ENCODE measurements around the gene PAQR4.
A peak's percentile ranks its signal among the peaks of the same experiment; 100 is the strongest.
"Not testable (repeated sequence)": the region's sequence is repeated elsewhere in the genome, so short reads cannot be mapped to it uniquely, and the experiment has no call there.

Gene PAQR4

DNA sequence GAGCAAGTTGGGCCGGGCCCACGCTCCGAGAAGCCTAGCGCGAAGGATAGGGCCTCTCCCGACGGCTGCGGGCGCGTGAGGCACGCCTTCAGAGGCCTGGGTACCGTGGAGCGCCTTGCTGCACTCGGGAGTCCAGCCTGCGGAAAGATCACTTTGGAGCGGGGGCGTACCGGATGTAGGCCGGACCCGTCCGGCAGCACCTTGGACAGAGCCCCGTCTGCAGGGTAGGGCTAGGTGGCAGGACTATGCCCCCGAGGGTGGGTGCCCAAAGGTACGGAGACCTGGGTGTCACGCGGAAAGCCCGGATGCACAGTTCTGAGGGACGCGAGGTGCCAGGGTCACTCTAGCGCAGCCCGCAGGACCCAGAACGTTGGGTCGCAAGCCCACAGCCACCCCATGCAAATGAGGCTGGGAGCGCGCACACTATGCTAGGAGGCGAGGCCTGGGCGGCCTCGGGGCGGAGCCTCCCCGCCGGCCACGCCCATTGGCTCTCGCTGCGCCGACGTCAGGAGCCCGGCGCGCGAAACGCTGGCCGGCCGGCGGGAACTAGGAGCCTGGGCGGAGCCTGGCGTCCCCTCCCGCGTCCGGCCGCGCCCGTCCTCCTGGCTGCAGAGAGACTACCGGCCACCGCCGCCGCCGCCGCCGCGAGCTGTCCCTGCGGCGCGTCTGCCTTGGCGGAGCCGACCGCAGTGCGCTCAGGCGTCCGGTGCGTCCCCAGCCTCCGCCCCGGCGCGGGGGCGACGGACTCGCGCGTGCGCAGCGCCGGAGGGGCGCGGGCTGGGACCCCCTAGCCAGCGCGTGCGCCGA is at the start of gene PAQR4:
PAQR4 (plus strand) TSS at position 611 of the 807 bp plus-strand sequence. CDS start 327 bp downstream, outside the sequence.
- DNase-seq (ENCODE audit: low read depth): peak; percentile 76

DNA sequence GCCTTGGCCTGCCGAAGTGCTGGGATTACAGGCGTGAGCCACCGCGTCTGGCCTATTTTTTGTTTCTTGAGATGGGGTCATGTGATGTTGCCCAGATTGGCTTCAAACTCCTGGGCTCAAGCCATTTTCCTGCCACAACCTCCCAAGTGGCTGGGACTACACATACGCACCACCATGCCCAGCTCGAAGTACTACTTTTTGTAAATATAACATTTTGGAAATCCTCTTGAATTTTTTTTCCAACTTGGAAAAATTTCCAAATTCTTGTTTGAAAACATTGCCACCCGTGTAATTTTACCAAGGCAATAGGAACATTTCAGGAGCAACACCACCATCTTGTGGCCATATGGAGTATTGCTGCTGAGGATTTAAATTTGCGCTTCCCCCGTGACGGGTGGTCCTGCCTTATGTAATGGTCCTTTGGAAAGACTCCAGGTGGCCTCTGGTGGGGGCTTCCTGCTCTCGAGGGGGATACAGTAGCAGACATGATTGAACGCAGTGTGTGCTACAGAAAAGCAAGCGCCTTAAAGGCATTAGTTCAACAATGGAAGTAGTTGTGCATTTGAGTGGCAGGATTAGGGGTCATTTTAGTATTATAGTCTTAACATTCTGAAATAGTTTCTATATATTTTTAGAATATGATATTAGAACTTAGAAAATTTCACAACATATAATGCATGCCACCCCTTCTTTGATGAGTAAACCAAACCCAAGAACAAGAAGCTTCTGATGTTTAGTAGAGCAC is 49.5 kb upstream of the PAQR4 start:
- no peak for DNase-seq (ENCODE audit: low read depth)

DNA sequence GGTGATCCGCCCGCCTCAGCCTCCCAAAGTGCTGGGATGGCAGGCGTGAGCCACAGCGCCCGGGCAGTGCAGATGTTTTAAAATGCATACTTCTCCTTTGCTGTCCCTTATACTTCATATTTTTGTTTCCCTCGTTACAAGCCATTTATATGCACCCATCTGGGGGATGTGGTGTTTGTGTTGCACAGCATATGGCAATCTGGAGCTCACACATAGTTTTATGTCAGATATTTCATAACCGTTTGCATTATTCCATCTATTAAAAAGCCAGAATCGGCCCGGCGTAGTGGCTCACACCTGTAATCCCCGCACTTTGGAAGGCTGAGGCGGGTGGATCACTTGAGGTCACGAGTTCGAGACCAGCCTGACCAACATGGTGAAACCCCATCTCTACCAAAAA is 45.7 kb upstream of the PAQR4 start:
- DNase-seq (ENCODE audit: low read depth): no peak

DNA sequence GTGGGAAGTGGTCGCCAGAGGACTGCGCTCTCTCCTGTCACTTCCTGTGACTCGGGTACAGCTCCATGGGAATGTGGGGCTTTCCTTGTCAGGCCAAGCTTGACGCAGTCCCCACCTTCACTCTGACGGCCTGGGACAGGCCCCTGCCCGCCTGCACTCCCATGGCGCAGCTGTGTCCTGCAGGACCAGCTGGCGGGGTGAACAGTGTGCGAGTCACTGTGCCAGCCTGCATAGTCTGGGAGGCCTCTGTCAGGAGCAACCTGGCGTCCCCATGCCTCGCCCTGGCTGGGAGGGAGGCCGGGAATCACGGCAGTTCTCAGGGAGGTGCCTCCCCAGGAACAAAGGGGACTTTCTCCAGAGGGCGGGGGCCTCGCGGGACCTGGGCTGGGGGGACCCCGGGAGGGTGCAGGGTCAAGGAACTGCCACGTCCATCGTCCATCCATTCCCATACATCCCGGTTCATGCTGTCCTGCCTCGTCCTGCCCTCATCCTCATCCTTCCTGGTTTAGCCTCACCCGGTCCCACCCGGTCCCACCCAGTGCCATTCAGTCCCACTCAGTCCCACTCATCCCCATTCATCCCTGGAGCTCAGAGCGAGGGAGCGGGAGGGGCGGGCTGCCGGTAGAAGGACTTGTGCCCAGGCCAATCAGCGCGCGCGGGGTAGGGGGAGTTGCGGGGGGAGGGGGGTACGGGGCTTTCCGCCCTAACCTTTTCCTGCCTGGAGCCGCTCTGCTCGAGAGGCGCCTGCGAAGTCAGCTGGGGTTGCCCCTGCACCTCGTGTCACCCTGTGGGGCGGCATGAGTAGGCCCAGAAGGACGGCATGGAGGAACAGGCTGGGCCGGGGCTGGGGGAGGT is 44.0 kb upstream of the PAQR4 start:
- DNase-seq (ENCODE audit: low read depth): no peak

DNA sequence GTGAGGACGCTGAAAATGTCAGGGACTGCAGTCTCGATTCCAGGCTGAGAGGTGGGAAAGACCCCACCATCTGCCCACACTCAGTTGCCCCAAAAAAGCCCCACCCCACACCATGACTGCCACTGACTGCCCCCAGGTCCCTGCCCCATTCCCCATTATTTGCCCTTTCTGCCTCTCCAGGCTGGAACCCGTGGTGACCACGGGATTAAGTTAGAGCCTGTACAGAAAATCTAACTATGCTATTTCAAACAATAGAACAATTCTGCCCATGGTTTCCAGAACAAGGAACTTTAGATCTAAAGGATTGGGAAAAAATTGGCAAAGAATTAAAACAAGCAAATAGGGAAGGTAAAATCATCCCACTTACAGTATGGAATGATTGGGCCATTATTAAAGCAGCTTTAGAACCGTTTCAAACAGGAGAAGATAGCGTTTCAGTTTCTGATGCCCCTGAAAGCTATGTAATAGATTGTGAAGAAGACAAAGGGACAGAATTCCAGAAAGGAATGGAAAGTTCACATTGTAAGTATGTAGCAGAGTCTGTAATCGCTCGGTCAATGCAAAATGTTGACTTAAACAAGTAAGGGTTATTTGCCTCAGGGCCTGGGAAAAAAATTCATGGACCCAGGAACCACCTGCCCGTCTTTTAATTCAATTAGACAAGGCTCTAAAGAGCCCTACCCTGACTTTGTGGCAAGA is 43.0 kb upstream of the PAQR4 start:
- no peak for DNase-seq (ENCODE audit: low read depth)

DNA sequence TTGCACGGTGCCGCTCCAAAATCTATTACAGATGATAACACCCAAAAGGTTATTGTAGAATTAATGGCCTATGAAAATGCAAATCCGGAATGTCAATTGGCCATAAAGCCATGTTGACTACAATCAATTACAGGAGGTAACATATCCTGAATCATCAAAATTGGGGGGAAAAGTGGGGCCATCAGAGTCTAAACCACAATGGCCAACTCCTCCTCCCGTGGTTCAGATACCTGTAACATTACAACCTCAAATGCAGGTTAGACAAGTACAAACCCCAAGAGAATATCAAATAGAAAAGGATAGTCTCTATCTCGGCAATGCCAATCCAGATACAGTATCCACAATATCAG is 42.5 kb upstream of the PAQR4 start:
- no peak for DNase-seq (ENCODE audit: low read depth)

DNA sequence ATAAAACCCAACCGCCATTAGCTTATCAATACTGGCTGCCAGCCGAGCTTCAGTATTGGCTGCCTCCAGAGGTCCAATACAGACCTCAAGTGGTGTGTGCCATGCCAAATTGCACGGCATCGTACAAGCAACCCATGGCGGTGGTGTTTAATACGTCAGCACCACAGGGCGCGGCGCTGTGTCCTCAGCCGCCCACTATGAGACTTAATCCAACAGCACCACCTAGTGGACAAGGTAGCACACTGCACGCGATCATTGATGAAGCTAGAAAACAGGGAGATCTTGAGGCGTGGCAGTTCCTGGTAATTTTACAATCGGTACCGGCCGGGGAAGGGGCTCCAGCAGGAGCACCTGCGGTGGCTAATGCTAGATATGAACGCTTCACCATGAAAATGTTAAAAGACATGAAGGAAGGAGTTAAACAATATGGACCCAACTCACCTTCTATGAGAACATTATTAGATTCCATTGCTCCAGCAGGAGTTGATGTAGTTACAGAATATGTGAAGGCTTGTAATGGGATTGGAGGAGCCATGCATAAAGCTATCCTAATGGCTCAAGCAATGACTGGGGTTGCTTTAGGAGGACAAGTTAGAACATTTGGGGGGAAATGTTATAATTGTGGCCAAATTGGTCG is 42.0 kb upstream of the PAQR4 start:
- DNase-seq (ENCODE audit: low read depth): no peak

DNA sequence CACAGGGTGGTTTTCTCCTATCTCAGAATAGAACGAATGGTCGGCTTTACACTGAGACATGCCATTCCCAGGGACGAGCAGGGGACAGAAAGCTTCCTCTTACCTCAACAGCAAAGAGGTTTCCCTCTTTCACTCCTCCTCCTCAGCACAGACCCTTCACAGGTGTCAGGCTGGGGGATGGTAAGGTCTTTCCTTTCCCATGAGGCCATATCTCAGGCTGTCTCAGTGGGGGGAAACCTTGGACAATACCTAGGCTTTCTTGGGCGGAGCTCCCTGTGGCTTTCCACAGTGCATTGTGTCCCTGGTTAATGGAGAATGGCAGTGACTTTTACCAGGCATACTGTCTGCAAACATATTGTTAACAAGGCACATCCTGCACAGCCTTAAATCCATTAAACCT is 41.0 kb upstream of the PAQR4 start:
- DNase-seq (ENCODE audit: low read depth): not testable (repeated sequence)

DNA sequence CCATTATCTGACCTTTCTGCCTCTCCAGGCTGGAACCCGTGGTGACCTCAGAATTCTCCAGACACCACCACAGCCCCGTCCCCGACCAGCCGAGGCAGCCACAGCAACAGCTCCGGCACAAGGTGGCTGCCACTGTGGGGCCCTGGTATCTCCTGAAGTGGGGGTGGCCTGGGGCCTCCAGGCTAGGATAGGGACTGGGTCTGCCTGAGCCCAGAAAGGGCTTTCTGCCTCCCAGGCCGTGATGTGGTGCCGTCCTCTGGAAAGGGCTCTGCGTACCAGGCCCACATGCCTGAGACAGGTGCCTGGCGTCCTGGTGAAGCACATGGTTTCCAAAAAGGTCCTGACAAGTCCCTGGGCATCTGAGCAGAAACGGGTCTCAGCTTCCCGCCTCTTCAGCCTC is 40.4 kb upstream of the PAQR4 start:
- no peak for DNase-seq (ENCODE audit: low read depth)

DNA sequence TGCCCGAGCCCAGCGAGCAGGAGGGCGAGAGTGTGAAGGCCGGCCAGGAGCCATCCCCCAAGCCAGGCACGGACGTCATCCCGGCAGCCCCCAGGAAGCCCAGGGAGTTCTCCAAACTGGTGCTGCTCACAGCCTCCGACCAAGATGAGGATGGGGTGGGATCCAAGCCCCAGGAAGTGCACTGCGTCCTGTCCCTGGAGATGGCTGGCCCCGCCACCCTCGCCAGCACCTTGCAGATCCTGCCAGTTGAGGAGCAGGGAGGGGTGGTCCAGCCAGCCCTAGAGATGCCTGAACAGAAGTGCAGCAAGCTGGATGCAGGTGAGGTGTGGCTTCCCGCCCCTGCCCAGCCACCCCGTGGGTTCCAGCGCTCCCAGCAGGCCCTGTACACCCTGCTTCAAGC is 39.5 kb upstream of the PAQR4 start:
- DNase-seq (ENCODE audit: low read depth): no peak

DNA sequence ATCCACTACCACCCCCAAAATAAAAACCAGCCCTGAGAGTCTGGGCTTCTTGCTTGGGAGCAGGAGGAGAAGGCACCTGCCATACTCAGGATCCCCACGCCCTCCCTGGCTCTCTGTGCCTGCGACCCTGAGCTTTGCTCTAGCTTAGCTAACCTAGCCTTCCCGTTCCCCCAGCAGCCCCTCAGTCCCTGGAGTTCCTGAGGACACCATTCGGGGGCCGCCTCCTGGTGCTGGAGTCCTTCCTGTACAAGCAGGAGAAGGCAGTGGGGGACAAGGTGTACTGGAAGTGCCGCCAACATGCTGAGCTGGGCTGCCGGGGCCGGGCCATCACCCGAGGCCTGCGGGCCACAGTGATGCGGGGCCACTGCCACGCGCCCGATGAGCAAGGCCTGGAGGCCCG is 38.9 kb upstream of the PAQR4 start:
- no peak for DNase-seq (ENCODE audit: low read depth)

DNA sequence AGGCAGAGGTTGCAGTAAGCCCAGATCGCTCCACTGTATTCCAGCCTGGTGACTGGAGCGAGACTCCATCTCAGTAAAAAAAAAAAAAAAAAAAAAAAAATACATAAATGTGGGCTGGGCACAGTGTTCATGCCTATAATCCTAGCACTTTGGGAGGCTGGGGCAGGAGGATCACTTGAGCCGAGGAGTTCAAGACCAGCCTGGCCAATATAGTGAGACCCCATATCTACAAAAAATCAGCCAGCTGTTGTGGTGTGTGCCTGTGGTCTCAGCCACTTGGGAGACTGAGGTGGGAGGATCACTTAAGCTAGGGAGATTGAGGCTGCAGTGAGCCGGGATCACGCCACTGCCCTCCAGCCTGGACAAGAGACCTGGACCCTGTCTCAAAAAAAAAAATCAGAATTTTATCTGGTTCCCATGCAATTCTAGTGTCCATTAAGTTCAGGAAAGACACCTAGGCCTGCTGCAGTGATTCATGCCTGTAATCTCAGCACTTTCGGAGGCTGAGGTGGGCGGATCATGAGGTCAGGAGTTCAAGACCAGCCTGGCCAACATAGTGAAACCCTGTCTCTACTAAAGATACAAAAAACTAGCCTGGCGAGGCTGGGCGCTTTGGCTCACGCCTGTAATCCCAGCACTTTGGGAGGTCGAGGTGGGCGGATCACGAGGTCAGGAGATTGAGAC is 37.8 kb upstream of the PAQR4 start:
- not testable (repeated sequence) for DNase-seq (ENCODE audit: low read depth)

DNA sequence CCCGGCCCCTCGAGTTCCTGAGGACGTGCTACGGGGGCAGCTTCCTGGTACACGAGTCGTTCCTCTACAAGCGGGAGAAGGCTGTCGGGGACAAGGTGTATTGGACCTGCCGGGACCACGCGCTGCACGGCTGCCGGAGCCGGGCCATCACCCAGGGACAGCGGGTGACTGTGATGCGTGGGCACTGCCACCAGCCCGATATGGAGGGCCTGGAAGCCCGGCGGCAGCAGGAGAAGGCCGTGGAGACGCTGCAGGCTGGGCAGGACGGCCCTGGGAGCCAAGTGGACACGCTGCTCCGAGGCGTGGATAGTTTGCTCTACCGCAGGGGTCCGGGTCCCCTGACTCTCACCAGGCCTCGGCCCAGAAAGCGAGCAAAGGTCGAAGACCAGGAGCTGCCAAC is 36.0 kb upstream of the PAQR4 start:
- DNase-seq (ENCODE audit: low read depth): no peak

DNA sequence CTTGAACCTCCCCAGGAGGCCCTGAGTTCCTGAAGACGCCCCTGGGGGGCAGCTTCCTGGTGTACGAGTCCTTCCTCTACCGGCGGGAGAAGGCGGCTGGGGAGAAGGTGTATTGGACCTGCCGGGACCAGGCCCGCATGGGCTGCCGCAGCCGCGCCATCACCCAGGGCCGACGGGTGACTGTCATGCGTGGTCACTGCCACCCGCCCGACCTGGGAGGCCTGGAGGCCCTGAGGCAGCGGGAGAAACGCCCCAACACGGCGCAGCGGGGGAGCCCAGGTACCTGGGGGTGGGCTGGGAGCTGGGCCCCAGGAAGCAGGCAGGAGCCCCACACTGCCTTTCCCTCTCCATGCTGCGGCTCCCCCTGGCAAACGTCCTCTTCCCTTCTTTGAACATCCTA is 35.4 kb upstream of the PAQR4 start:
- no peak for DNase-seq (ENCODE audit: low read depth)

DNA sequence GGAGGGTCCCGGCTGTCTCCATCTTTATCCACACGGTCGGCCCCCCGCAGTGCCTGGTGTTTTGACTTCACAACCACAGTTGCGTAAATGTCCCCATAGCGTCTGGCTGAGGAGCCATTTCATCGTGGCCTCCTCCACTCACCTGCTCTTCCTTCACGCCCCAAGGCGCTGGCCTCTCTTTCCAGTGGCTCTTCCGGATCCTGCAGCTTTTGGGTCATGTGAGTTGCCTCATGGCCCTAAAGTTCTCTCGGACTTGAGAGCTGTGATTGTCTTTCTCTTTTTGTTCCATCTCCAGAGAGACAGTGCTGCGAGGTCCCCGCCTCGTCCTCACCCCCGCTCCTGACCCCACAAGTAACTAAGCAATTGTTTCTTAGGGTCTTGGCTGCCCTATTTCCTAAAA is 34.7 kb upstream of the PAQR4 start:
- no peak for DNase-seq (ENCODE audit: low read depth)

DNA sequence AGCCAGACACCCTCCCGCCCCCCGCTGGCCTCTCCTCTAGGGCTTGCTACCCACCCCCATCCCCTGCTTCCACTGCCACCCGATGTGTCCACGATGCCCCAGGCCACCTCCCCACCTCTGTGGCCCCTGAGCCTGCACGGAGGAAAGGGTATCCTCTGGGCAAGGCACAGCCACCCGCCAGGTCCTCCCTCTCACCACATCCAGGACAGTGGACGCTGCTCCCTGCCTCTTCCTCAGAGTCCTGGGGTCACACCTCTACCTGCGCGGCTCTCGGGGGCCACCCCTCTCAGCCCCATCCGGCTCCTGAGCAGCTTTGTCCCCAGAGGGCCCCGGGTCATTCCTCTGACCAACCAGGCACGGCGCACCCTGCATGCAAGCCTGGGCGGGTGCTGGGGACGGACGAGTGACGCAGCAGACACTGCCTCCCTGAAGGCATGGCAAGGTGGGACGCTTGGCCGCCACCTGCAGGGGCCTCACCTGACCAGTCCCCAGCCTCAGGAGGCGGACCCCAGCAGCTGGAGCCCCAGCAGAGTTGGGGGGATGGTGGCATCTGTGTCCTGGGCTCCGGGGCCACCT is 32.6 kb upstream of the PAQR4 start:
- DNase-seq (ENCODE audit: low read depth): no peak

DNA sequence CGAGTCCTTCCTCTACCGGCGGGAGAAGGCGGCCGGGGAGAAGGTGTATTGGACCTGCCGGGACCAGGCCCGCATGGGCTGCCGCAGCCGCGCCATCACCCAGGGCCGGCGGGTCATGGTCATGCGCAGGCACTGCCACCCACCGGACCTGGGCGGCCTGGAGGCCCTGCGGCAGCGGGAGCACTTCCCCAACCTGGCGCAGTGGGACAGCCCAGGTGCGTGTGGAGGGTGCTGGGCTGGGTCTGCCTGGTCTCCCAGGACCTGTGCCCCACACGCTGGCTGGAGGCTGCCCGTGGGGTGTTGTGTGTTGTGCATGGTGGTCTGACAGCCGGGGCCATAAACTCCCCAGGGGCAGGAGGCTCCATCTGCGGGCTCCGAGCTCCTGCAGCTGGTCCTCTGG is 32.0 kb upstream of the PAQR4 start:
- DNase-seq (ENCODE audit: low read depth): no peak

DNA sequence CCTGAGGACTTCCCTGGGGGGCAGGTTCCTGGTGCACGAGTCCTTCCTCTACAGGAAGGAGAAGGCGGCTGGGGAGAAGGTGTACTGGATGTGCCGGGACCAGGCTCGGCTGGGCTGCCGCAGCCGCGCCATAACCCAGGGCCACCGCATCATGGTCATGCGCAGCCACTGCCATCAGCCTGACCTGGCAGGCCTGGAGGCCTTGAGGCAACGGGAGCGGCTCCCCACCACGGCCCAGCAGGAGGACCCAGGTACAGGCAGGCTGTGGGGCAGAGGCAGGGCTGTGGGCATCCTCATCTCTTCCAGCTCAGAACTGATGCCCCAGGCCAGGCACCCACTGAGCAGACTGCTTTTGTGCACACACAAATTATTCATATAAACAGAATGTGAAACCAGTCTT is 30.9 kb upstream of the PAQR4 start:
- DNase-seq (ENCODE audit: low read depth): no peak

DNA sequence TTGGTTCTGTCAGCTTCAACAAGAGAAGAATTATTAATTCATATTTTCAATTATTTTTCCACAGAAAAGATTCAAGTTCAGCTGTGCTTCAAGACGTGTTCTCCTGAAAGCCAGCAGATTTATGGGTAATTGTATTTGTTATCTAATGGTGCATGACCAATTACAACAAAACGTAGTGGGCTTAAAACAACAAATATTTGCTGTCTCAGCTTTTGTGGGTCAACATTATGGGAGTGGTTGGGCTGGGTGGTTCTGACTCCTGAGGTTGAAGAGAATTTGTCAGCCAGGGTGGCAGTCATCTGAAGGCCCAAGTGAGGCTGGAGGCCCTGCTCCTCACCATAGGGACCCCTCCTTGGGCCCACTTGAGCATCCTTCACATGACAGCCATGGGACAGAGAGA is 29.2 kb upstream of the PAQR4 start:
- no peak for DNase-seq (ENCODE audit: low read depth)

DNA sequence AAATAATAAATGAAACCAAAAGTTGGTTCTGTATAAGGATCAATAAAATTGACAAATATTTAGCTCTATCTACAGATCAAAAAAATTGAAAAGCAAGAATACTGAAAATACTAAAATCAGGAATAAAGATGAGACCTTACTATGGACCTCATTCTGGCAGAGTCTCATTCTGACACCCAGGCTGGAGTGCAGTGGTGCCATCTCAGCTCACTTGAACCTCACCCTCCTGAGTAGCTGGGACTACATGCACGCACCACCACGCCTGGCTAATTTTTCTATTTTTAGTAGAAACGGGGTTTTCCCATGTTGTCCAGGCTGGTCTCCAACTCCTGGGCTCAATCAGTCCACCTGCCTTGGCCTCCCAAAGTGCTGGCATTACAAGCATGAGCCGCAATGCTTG is 27.1 kb upstream of the PAQR4 start:
- DNase-seq (ENCODE audit: low read depth): no peak

DNA sequence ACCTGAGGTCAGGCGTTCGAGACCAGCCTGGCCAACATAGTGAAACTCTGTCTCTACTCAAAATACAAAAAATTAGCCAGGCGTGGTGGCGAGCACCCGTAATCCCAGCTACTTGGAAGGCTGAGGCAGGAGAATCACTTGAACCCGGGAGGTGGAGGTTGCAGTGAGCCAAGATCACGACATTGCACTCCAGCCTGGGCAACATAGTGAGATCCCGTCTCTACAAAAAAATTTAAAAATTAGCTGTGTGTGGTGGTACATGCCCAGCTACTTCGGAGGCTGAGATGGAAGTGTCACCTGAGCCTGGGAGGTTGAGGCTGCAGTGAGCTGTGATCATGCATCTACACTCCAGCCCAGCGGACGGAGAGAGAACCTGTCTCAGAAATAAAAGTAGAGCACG is 25.4 kb upstream of the PAQR4 start:
- DNase-seq (ENCODE audit: low read depth): not testable (repeated sequence)

Measured in GM04504 (cell line).